22Rv1 (cell line): ENCODE measurements around the gene IQSEC1.

Experiments used
- CTCF ChIP-seq: fragments of 450-650 bp; IDR thresholded peaks from 2 replicates; pipeline ENCODE4 v1.5.1; 2017; ENCODE audit warnings: mild to moderate bottlenecking
- ZFX ChIP-seq: fragments of 450-650 bp; IDR thresholded peaks from 2 replicates; pipeline ENCODE4 v1.6.1; 2017; ENCODE audit warnings: antibody characterized with exemption, borderline replicate concordance

GRCh38 chr3:12859840-12860239 lies 213.4 kb downstream of the IQSEC1 start:
- TF ChIP-seq CTCF (no peak), ZFX (no peak)
